ENCODE results near the gene KRTAP5-2.

Gene KRTAP5-2

GRCh38 chr11:1555713-1556153, 42.4 kb downstream of the KRTAP5-2 start:
- no peak for DNase-seq (ENCODE audit: low spot score)

- DNase-seq (ENCODE audit: low spot score): no peak
These were observed 42.9 kb downstream of the KRTAP5-2 start for GRCh38 chr11:1554981-1555712.

GRCh38 chr11:1553808-1554594, 44.1 kb downstream of the KRTAP5-2 start:
- no peak for DNase-seq (ENCODE audit: low spot score)

GRCh38 chr11:1549338-1550330, 48.5 kb downstream of the KRTAP5-2 start:
- DNase-seq (ENCODE audit: low spot score): no peak

- DNase-seq (ENCODE audit: low spot score): no peak
These were observed 49.6 kb downstream of the KRTAP5-2 start for GRCh38 chr11:1548221-1549070.

GRCh38 chr11:1547467-1548098, 50.5 kb downstream of the KRTAP5-2 start:
- DNase-seq (ENCODE audit: low spot score): no peak

All from kidney capillary endothelial cell (primary cell).